Measurements from ENCODE around the gene CGB2. TPM values are rescaled to one million over a fixed set of nuclear protein-coding genes. Genes with fewer than 3 reads are reported as not detected.

The CGB2 gene
- total and polyA plus RNA-seq, 2 of the 13 experiments (the other 11 are each of a cell fraction or from before 2014, with no cell fraction given), result not detected

GRCh38 chr19:49017666-49018351, 13.9 kb upstream of the CGB2 start (continued):
- TF ChIP-seq ZNF224 (CRISPR knock-in tag; IDR thresholded peaks at IDR 0.05) (no peak), ATAD3A (CRISPR knock-in tag; IDR thresholded peaks at IDR 0.05) (no peak), HHEX (CRISPR knock-in tag; IDR thresholded peaks at IDR 0.05) (no peak), FIP1L1 (IDR thresholded peaks at IDR 0.05; ENCODE audit: borderline replicate concordance, insufficient read depth, low read depth, low read length) (no peak), HMGXB4 (CRISPR knock-in tag; IDR thresholded peaks at IDR 0.05; ENCODE audit: borderline replicate concordance in 1 of 2, low read depth in 1 of 2) (peak in 1 of 2 experiments; percentile 43; a peak in 1 of 4 replicates), ZNF510 (CRISPR knock-in tag; IDR thresholded peaks at IDR 0.05; ENCODE audit: low read depth) (no peak), BRD4 (CRISPR knock-in tag; IDR thresholded peaks at IDR 0.05) (no peak), ATF3 (CRISPR knock-in tag; IDR thresholded peaks at IDR 0.05) (no peak), XRCC5 (optimal IDR thresholded peaks at IDR 0.05; ENCODE audit: low read length) (peak; percentile 69)
